ENCODE measurements around the gene NKG7. TPM values are rescaled to one million over a fixed set of nuclear protein-coding genes. Genes with fewer than 3 reads are reported as not detected.

Gene NKG7
- total RNA-seq, 4 donors from 2014 or later: 0.58 to 2.0 (median 0.67) TPM; not detected in 1

DNA sequence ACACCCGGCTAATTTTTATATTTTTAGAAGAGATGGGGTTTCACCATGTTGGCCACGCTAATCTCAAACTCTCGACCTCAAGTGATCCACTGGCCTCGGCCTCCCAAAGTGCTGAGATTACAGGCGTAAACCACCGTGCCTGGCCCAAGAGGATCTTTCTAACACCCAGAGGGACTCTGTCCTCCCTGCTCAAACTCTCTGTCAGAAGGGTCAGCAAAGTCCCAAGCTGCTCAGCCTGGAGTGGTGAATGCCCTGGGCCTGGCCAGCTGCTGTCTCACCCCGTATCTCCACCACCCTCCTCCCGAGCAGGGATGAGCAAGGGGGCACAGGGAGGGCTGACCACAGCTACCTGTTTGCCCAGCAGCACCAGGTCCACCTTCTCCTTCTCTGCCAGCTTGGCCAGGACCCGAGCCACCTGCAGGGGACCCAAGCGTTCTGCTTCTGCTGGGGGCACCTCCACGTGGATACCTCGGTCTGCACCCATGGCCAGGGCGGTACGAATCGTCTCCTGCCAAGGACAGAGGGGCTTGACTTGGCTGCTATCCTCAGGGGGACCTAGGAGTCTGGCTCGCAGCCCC lies 19.6 kb downstream of the NKG7 start:
- H3K27me3 ChIP-seq: no peaks in the 10 kb centered on the region
- no peak overlapping the region for H3K27ac ChIP-seq
- peaks cover 0 to 5% (median 0%) of the 10 kb centered on the region in 3 donors for H3K4me1 ChIP-seq
- H3K9me3 ChIP-seq: no peaks in the 10 kb centered on the region
- WGBS, 2 donors (ENCODE audit: low coverage in 1 of 2): 83 to 96% methylated on average over 4 of the region's 16 CpGs
- H3K36me3 ChIP-seq: peaks cover 0 to 49% of the 10 kb centered on the region in 2 donors
- no peak for ATAC-seq
- H3K4me3 ChIP-seq: no peak overlapping the region
- TF ChIP-seq POLR2AphosphoS5 (IDR thresholded peaks at IDR 0.05): no peak
- TF ChIP-seq EP300 (IDR thresholded peaks at IDR 0.05): no peak
- no peak for TF ChIP-seq CTCF (IDR thresholded peaks at IDR 0.05)
- no peak for TF ChIP-seq POLR2A (IDR thresholded peaks at IDR 0.05)

- peaks cover 0 to 5% (median 0%) of the 10 kb centered on the region in 3 donors for H3K4me1 ChIP-seq
- no peak overlapping the region for H3K4me3 ChIP-seq
- no peaks in the 10 kb centered on the region for H3K9me3 ChIP-seq
- ATAC-seq: no peak
- TF ChIP-seq POLR2A (IDR thresholded peaks at IDR 0.05): no peak
- TF ChIP-seq EP300 (IDR thresholded peaks at IDR 0.05): no peak
- TF ChIP-seq POLR2AphosphoS5 (IDR thresholded peaks at IDR 0.05): no peak
- WGBS, 2 donors (ENCODE audit: low coverage in 1 of 2): 89 to 94% methylated on average over 2 to 6 of the region's 11 CpGs
- no peaks in the 10 kb centered on the region for H3K27me3 ChIP-seq
- peaks cover 0 to 63% of the 10 kb centered on the region in 2 donors for H3K36me3 ChIP-seq
- H3K27ac ChIP-seq: no peak overlapping the region
These were observed 21.0 kb downstream of the NKG7 start for GRCh38 chr19:51351266-51351990.

GRCh38 chr19:51347209-51347928 lies 25.1 kb downstream of the NKG7 start:
- H3K36me3 ChIP-seq: peaks cover 0 to 81% of the 10 kb centered on the region in 2 donors
- no peaks in the 10 kb centered on the region for H3K27me3 ChIP-seq
- H3K27ac ChIP-seq: no peak overlapping the region
- ATAC-seq: no peak
- no peaks in the 10 kb centered on the region for H3K9me3 ChIP-seq
- H3K4me1 ChIP-seq: no peaks in the 10 kb centered on the region
- no peak for TF ChIP-seq EP300 (IDR thresholded peaks at IDR 0.05)
- no peak for TF ChIP-seq POLR2A (IDR thresholded peaks at IDR 0.05)
- no peak for TF ChIP-seq POLR2AphosphoS5 (IDR thresholded peaks at IDR 0.05)
- no peak for TF ChIP-seq CTCF (IDR thresholded peaks at IDR 0.05)
- WGBS, 2 donors (ENCODE audit: low coverage in 1 of 2): 70 to 73% methylated on average over 5 to 6 of the region's 10 CpGs
- no peak overlapping the region for H3K4me3 ChIP-seq

DNA sequence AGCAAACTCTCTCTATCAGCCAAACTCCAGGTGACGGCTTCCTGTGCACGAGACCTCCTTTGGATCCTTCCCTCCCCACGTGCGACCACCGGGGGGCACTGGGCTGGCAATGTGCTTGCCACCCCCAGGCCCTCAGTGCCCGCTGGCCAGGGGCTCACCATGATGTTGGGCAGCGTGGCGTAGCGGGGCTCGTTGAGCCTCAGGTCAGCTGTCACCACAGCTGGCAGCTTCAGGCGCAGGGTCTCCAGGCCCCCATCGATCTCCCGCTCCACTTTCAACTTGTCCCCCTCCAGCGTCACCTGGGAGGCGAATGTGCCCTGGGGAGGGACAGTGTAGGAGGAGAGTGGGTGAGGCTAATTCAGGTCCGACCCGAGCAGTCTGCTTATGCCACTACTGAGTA lies 25.7 kb downstream of the NKG7 start:
- WGBS, 2 donors (ENCODE audit: low coverage in 1 of 2): no CpG with 5 or more reads among the region's 17 CpGs
- Histone ChIP-seq H3K9me3 (no peaks in the 10 kb centered on the region), H3K4me3 (no peak overlapping the region), H3K27ac (no peak overlapping the region), H3K36me3 (peaks cover 0 to 75% of the 10 kb centered on the region in 2 donors), H3K27me3 (no peaks in the 10 kb centered on the region), H3K4me1 (peaks cover 0 to 1% (median 0%) of the 10 kb centered on the region in 3 donors)
- no peak for ATAC-seq
- no peak for TF ChIP-seq CTCF (IDR thresholded peaks at IDR 0.05)
- no peak for TF ChIP-seq POLR2AphosphoS5 (IDR thresholded peaks at IDR 0.05)
- no peak for TF ChIP-seq EP300 (IDR thresholded peaks at IDR 0.05)
- TF ChIP-seq POLR2A (IDR thresholded peaks at IDR 0.05): no peak

DNA sequence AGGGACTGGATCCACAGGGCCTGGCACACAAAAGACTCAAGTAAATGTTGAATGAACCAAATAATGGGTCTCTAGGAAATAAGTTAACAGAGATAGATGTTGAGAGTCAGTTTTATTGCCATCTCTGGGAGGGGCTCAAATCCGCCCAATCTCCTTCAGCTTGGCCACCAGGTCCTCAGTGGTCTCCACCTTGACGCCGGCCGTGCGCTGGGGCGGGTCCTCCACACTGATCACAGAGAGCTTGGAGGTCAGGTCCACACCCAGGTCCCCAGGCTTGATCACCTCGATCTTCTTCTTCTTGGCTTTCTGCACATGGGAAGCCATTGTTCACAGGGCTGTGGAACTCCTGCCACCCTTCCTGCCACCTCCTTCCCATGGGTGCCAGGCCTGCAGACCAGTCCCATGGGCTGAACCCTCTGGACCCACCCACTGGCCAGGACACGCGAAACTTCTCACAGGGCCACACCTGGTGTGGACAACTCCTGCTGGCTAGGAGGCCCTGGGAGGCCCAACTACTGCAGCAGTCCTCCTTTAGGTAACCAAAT lies 27.3 kb downstream of the NKG7 start:
- Histone ChIP-seq H3K36me3 (peaks cover 0 to 59% of the 10 kb centered on the region in 2 donors), H3K9me3 (no peaks in the 10 kb centered on the region), H3K4me3 (no peak overlapping the region), H3K27ac (no peak overlapping the region), H3K27me3 (no peaks in the 10 kb centered on the region), H3K4me1 (peaks cover 0 to 17% (median 7%) of the 10 kb centered on the region in 3 donors)
- no peak for ATAC-seq
- no peak for TF ChIP-seq POLR2AphosphoS5 (IDR thresholded peaks at IDR 0.05)
- TF ChIP-seq EP300 (IDR thresholded peaks at IDR 0.05): no peak
- 100% methylated on average over 2 of the region's 9 CpGs for WGBS, 2 donors (ENCODE audit: low coverage in 1 of 2)

All from gastroesophageal sphincter (tissue), 4 donors.